Spleen (tissue), 7 donors: ENCODE measurements around the gene AARS2.
"Not testable (repeated sequence)": the region's sequence is repeated elsewhere in the genome, so short reads cannot be mapped to it uniquely, and the experiment has no call there.

ENCODE experiments used
- CTCF ChIP-seq, 11 experiments: fragments of 200-600 bp in 7 of 11; fragments of 450-650 bp in 4 of 11; sonication (generic) in 4 of 11; IDR thresholded peaks in 8 of 11; conservative IDR thresholded peaks in 3 of 11; 1 replicate in 7 of 11; 2 replicates in 4 of 11; pipeline versions ENCODE4 v1.4.0 to v1.8.0; 2016 to 2021; ENCODE audit warnings: antibody characterized with exemption in 11 of 11, inconsistent platforms in 4 of 11, mild to moderate bottlenecking in 1 of 11
- POLR2A ChIP-seq, 3 donors: fragments of 450-650 bp; IDR thresholded peaks; one replicate each; pipeline ENCODE4 v1.5.1; 2017; ENCODE audit warnings: antibody characterized with exemption in 3 of 3, mild to moderate bottlenecking in 1 of 3
- donor health status: DM: no; HTN: no; CAD: no; lungs with moderate emphysema.
- donor health status: DM: no; HTN: no; CAD: no.
- donor health status: DM: no; HTN: no; CAD: no.

DNA sequence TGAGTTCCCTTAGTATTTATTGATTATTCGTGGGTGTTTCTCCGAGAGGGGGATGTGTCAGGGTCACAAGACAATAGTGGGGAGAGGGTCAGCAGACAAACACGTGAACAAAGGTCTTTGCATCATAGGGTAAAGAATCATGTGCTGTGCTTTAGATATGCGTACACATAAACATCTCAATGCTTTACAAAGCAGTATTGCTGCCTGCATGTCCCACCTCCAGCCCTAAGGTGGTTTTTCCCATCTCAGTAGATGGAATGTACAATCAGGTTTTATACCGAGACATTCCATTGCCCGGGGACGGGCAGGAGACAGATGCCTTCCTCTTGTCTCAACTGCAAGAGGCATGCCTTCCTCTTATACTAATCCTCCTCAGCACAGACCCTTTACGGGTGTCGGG lies 15.1 kb upstream of the AARS2 start:
- TF ChIP-seq CTCF (IDR thresholded peaks at IDR 0.05 in 8 of 11, conservative IDR thresholded peaks at IDR 0.05 in 3 of 11); POLR2A (IDR thresholded peaks at IDR 0.05): not testable (repeated sequence)
